Astrocyte (in vitro differentiated cells and primary cell): ENCODE data around the gene RHCG. TPM values are rescaled to one million over a fixed set of nuclear protein-coding genes. Genes with fewer than 3 reads are reported as not detected.
A peak's percentile ranks its signal among the peaks of the same experiment; 100 is the strongest.

Experiments used
- DNase-seq: peaks from one replicate; pipeline ENCODE4 v3.0.0-alpha.2; 2010; ENCODE audit warnings: low read depth
- FAIRE-seq: peaks from 2 replicates; lab custom pipeline; 2011; peaks lifted over from hg19 to GRCh38; lab: Jason Lieb, UNC
- H2AFZ ChIP-seq: 2 replicates; pipeline ENCODE4 v1.6.0; 2012; ENCODE audit warnings: low read depth, low read length, inconsistent platforms
- H3K27ac ChIP-seq: 2 replicates; pipeline ENCODE4 v1.5.1; 2011; ENCODE audit warnings: low read depth, low read length, inconsistent platforms
- H3K27me3 ChIP-seq: 2 replicates; pipeline ENCODE4 v1.6.0; 2011; ENCODE audit warnings: low read length, inconsistent platforms; ENCODE audit not compliant: insufficient read depth
- H3K36me3 ChIP-seq: 2 replicates; pipeline ENCODE4 v1.5.1; 2011; ENCODE audit warnings: low read length, inconsistent platforms; ENCODE audit not compliant: insufficient read depth
- H3K4me1 ChIP-seq: 2 replicates; pipeline ENCODE4 v1.5.1; 2011; ENCODE audit warnings: low read length, inconsistent platforms; ENCODE audit not compliant: insufficient read depth
- H3K4me2 ChIP-seq: 2 replicates; pipeline ENCODE4 v1.6.0; 2012; ENCODE audit warnings: low read length, inconsistent platforms
- H3K4me3 ChIP-seq: 2 replicates; pipeline ENCODE4 v1.5.1; 2011; ENCODE audit warnings: low read depth, mild to moderate bottlenecking, low read length, inconsistent platforms; ENCODE audit not compliant: insufficient read depth
- H3K79me2 ChIP-seq: 2 replicates; pipeline ENCODE4 v1.6.0; 2012; ENCODE audit warnings: mild to moderate bottlenecking, low read length, inconsistent platforms; ENCODE audit not compliant: insufficient read depth
- H3K9ac ChIP-seq: 2 replicates; pipeline ENCODE4 v1.6.0; 2012; ENCODE audit warnings: mild to moderate bottlenecking, low read length, inconsistent platforms
- H3K9me3 ChIP-seq: 2 replicates; pipeline ENCODE4 v1.5.1; 2012; ENCODE audit warnings: low read depth, mild to moderate bottlenecking, low read length, inconsistent platforms; ENCODE audit not compliant: insufficient read depth
- H4K20me1 ChIP-seq: 2 replicates; pipeline ENCODE4 v1.6.0; 2012; ENCODE audit warnings: low read length, inconsistent platforms; ENCODE audit not compliant: insufficient read depth
- H3K27ac Mint-ChIP-seq: one replicate; pipeline ENCODE4 v1.8.0; 2021; ENCODE audit warnings: mild to moderate bottlenecking, mixed read lengths; ENCODE audit not compliant: unreplicated experiment
- H3K27me3 Mint-ChIP-seq: one replicate; pipeline ENCODE4 v1.8.0; 2021; ENCODE audit warnings: low read depth, mixed read lengths; ENCODE audit not compliant: unreplicated experiment
- H3K36me3 Mint-ChIP-seq: one replicate; pipeline ENCODE4 v1.8.0; 2021; ENCODE audit warnings: low read depth, mixed read lengths; ENCODE audit not compliant: unreplicated experiment
- H3K4me1 Mint-ChIP-seq: one replicate; pipeline ENCODE4 v1.8.0; 2021; ENCODE audit warnings: low read depth, mixed read lengths; ENCODE audit not compliant: unreplicated experiment
- H3K4me3 Mint-ChIP-seq: one replicate; pipeline ENCODE4 v1.8.0; 2021; ENCODE audit warnings: mild to moderate bottlenecking, moderate library complexity, mixed read lengths; ENCODE audit not compliant: unreplicated experiment
- H3K9me3 Mint-ChIP-seq: one replicate; pipeline ENCODE4 v1.8.0; 2021; ENCODE audit warnings: mild to moderate bottlenecking, mixed read lengths; ENCODE audit not compliant: unreplicated experiment
- CTCF ChIP-seq: IDR thresholded peaks from 2 replicates; pipeline ENCODE4 v1.5.1; 2011; ENCODE audit warnings: low read depth, mild to moderate bottlenecking, inconsistent platforms, low read length, moderate library complexity; ENCODE audit not compliant: insufficient read depth
- EZH2 ChIP-seq: IDR thresholded peaks from 2 replicates; pipeline ENCODE4 v1.6.1; 2012; ENCODE audit warnings: mild to moderate bottlenecking, low read length, inconsistent platforms; ENCODE audit not compliant: insufficient read depth
- total RNA-seq: library from RNA; stranded (reverse); gene quantifications from 2 replicates; pipeline ENCODE4 v1.2.1, GENCODE V29; 2021

The RHCG gene
- total RNA-seq, 1 donor from 2014 or later = 0.18 TPM

DNA sequence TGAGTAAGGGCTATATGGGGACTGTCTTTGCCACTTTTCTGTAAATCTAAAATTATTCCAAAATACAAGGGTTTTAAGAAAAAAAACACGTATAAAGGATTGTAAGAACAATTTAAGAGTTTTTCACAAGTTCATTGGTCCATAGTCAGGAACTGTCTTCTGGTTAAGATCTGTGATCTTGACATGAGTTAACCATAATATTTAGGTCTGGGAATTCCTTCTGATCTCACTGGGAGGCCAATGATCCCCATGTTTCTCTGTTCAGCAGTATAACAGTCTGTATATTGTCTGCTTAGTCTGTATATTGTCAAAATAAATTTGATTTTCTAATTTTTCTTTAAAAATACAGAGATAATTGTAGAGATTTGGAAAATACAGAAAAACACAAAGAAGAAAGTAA, 848 bp upstream of the RHCG start:
- Histone ChIP-seq H3K36me3 (no peaks in the 10 kb centered on the region), H3K4me3 (no peak overlapping the region), H3K4me2 (no peak overlapping the region), H4K20me1 (peaks cover 3% of the 10 kb centered on the region), H3K27me3 (peaks cover 29% of the 10 kb centered on the region), H3K4me1 (peaks cover 7% of the 10 kb centered on the region), H3K9ac (no peak overlapping the region), H2AFZ (no peak overlapping the region), H3K79me2 (no peaks in the 10 kb centered on the region), H3K27ac (no peak overlapping the region), H3K9me3 (no peaks in the 10 kb centered on the region)
- no peaks in the 10 kb centered on the region for H3K4me1 Mint-ChIP-seq
- peaks cover 69% of the 10 kb centered on the region for H3K27me3 Mint-ChIP-seq
- FAIRE-seq (no peak), DNase-seq (no peak)
- H3K9me3 Mint-ChIP-seq = no peaks in the 10 kb centered on the region
- no peak for TF ChIP-seq CTCF
- TF ChIP-seq EZH2 = no peak
- no peak overlapping the region for H3K27ac Mint-ChIP-seq
- H3K36me3 Mint-ChIP-seq = no peaks in the 10 kb centered on the region
- no peak overlapping the region for H3K4me3 Mint-ChIP-seq

DNA sequence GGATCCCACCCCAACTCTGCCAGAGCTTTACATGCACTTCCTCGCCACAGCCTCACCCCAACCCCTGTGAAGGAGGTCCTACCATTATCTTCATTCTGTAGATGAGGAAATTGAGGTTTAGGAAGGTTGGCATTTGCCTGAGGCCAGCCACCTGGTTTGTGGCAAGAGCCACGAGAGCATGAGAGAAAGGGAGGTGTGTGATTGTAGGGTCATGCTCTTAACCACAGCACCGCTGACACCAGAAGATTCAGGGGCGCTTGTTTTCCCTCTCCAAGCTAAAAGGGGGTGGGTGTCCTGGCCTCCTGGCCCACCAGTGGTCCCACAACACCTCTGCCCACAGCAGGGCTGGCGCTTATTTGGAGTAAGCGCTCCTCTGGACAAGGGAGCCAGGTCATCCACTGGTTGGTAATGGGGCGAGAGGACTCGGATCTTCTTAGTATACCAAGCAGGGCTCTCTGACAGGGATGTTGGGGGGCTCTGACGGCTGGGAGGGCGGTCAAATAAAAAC, 691 bp downstream of the RHCG start:
- no peak overlapping the region for H3K27ac Mint-ChIP-seq
- peaks cover 73% of the 10 kb centered on the region for H3K27me3 Mint-ChIP-seq
- H2AFZ ChIP-seq = no peak overlapping the region

More for the DNA sequence above, 691 bp downstream of the RHCG start:
- Histone ChIP-seq H3K9me3 (no peaks in the 10 kb centered on the region), H3K4me2 (peak overlapping the region; percentile 79), H3K36me3 (no peaks in the 10 kb centered on the region), H3K27ac (no peak overlapping the region), H3K27me3 (peaks cover 35% of the 10 kb centered on the region), H4K20me1 (peaks cover 3% of the 10 kb centered on the region), H3K79me2 (no peaks in the 10 kb centered on the region), H3K9ac (no peak overlapping the region), H3K4me3 (no peak overlapping the region), H3K4me1 (peaks cover 7% of the 10 kb centered on the region)
- no peak for DNase-seq
- no peaks in the 10 kb centered on the region for H3K9me3 Mint-ChIP-seq
- H3K4me1 Mint-ChIP-seq = no peaks in the 10 kb centered on the region
- no peak for FAIRE-seq
- no peak overlapping the region for H3K4me3 Mint-ChIP-seq
- H3K36me3 Mint-ChIP-seq = no peaks in the 10 kb centered on the region
- no peak for TF ChIP-seq CTCF
- TF ChIP-seq EZH2 = no peak
